ENCODE results near the gene KLHL22. TPM values are rescaled to one million over a fixed set of nuclear protein-coding genes. Genes with fewer than 3 reads are reported as not detected.
A peak's percentile ranks its signal among the peaks of the same experiment; 100 is the strongest.
"Not testable (repeated sequence)": the region's sequence is repeated elsewhere in the genome, so short reads cannot be mapped to it uniquely, and the experiment has no call there.

KLHL22 gene
- total RNA-seq (10 to 100 TPM; 19.1 to 29.9 TPM), polyA plus RNA-seq (10 to 100 TPM in 1 of 2 donors, 1 to 10 TPM in 1; 5.3 to 21.7 TPM)
- long read RNA-seq, donor 1, transcript KLHL22-201 (7 exons, 2,616 nt) = major isoform, 15 of 51 reads
- long read RNA-seq, donor 1, partial matches to known transcripts = 28 of 51 reads
- long read RNA-seq, donor 1, other reads (novel, unspliced or antisense) = 8 of 51 reads
- long read RNA-seq, donor 2, partial matches to known transcripts = 5 of 16 reads
- long read RNA-seq, donor 2, other reads (novel, unspliced or antisense) = 9 of 16 reads

- ATAC-seq (ENCODE audit: low FRiP score) (peak; percentile 36), DNase-seq (peak; percentile 60 to 85)
- H3K27ac ChIP-seq (ENCODE audit: low read depth in 1 of 2, low read length in 2 of 2) = peak within 1 kb of the TSS; percentile 90 to 95
- H3K4me3 ChIP-seq (ENCODE audit: low read length in 2 of 2) = peak within 1 kb of the TSS; percentile 61 to 85
- no peaks in the 10 kb centered on the region for H3K27me3 ChIP-seq (ENCODE audit: control insufficient read depth in 1 of 2, insufficient read depth in 2 of 2, low read length in 1 of 2)
- intact Hi-C loops (cut with DNase I) = no loop called here
- 1% methylated on average over 86 to 108 of the region's 108 CpGs for WGBS, 2 donors
- H3K36me3 ChIP-seq (ENCODE audit: control insufficient read depth in 1 of 2, insufficient read depth in 2 of 2, low read length in 1 of 2) = no peaks in the 10 kb centered on the region
- no peaks in the 10 kb centered on the region for H3K4me1 ChIP-seq (ENCODE audit: control insufficient read depth in 1 of 2, insufficient read depth in 2 of 2, low read length in 2 of 2)
- H3K9me3 ChIP-seq (ENCODE audit: control insufficient read depth, low read length) = no peaks in the 10 kb centered on the region
Measured at GRCh38 chr22:20494978-20495860, at the start of gene KLHL22. Gene KLHL22, minus strand, starts transcription at chr22:20495795. Its CDS starts 6,584 bp downstream, at chr22:20489211.

- WGBS, 2 donors = 81 to 89% methylated on average over 3 of the region's 3 CpGs
Measured at GRCh38 chr22:20545318-20545634, 49.7 kb upstream of the KLHL22 start.

GRCh38 chr22:20542736-20543135 lies 47.1 kb upstream of the KLHL22 start:
- DNase-seq (no peak), ATAC-seq (ENCODE audit: low FRiP score) (no peak)
- Histone ChIP-seq H3K4me3 (ENCODE audit: low read length in 2 of 2) (no peak overlapping the region), H3K27me3 (ENCODE audit: control insufficient read depth in 1 of 2, insufficient read depth in 2 of 2, low read length in 1 of 2) (no peaks in the 10 kb centered on the region), H3K36me3 (ENCODE audit: control insufficient read depth in 1 of 2, insufficient read depth in 2 of 2, low read length in 1 of 2) (no peaks in the 10 kb centered on the region), H3K9me3 (ENCODE audit: control insufficient read depth, low read length) (no peaks in the 10 kb centered on the region), H3K27ac (ENCODE audit: low read depth in 1 of 2, low read length in 2 of 2) (no peak overlapping the region), H3K4me1 (ENCODE audit: control insufficient read depth in 1 of 2, insufficient read depth in 2 of 2, low read length in 2 of 2) (no peaks in the 10 kb centered on the region)
- intact Hi-C loops (cut with DNase I) = no loop called here

More at GRCh38 chr22:20545318-20545634, 49.7 kb upstream of the KLHL22 start:
- H3K27ac ChIP-seq (ENCODE audit: low read depth in 1 of 2, low read length in 2 of 2); H3K4me1 ChIP-seq (ENCODE audit: control insufficient read depth in 1 of 2, insufficient read depth in 2 of 2, low read length in 2 of 2); H3K36me3 ChIP-seq (ENCODE audit: control insufficient read depth in 1 of 2, insufficient read depth in 2 of 2, low read length in 1 of 2); intact Hi-C loops (cut with DNase I); H3K4me3 ChIP-seq (ENCODE audit: low read length in 2 of 2); DNase-seq; ATAC-seq (ENCODE audit: low FRiP score); H3K27me3 ChIP-seq (ENCODE audit: control insufficient read depth in 1 of 2, insufficient read depth in 2 of 2, low read length in 1 of 2); H3K9me3 ChIP-seq (ENCODE audit: control insufficient read depth, low read length): not testable (repeated sequence)

- ATAC-seq (ENCODE audit: low FRiP score) (no peak), DNase-seq (no peak)
- H3K27ac ChIP-seq (ENCODE audit: low read depth in 1 of 2, low read length in 2 of 2) = no peak overlapping the region
- intact Hi-C loops (cut with DNase I) = no loop called here
- no peaks in the 10 kb centered on the region for H3K9me3 ChIP-seq (ENCODE audit: control insufficient read depth, low read length)
- no peaks in the 10 kb centered on the region for H3K4me1 ChIP-seq (ENCODE audit: control insufficient read depth in 1 of 2, insufficient read depth in 2 of 2, low read length in 2 of 2)
- no peaks in the 10 kb centered on the region for H3K27me3 ChIP-seq (ENCODE audit: control insufficient read depth in 1 of 2, insufficient read depth in 2 of 2, low read length in 1 of 2)
- H3K36me3 ChIP-seq (ENCODE audit: control insufficient read depth in 1 of 2, insufficient read depth in 2 of 2, low read length in 1 of 2) = no peaks in the 10 kb centered on the region
- WGBS, 2 donors = 95% methylated on average over 3 of the region's 3 CpGs
- H3K4me3 ChIP-seq (ENCODE audit: low read length in 2 of 2) = no peak overlapping the region
Measured at GRCh38 chr22:20542055-20542454, 46.5 kb upstream of the KLHL22 start.

- intact Hi-C loops (cut with DNase I); H3K27me3 ChIP-seq (ENCODE audit: control insufficient read depth in 1 of 2, insufficient read depth in 2 of 2, low read length in 1 of 2); H3K27ac ChIP-seq (ENCODE audit: low read depth in 1 of 2, low read length in 2 of 2); H3K9me3 ChIP-seq (ENCODE audit: control insufficient read depth, low read length); H3K4me1 ChIP-seq (ENCODE audit: control insufficient read depth in 1 of 2, insufficient read depth in 2 of 2, low read length in 2 of 2); H3K4me3 ChIP-seq (ENCODE audit: low read length in 2 of 2); H3K36me3 ChIP-seq (ENCODE audit: control insufficient read depth in 1 of 2, insufficient read depth in 2 of 2, low read length in 1 of 2); ATAC-seq (ENCODE audit: low FRiP score): not testable (repeated sequence)
- 97 to 98% methylated on average over 8 of the region's 8 CpGs for WGBS, 2 donors
- DNase-seq = peak in 1 of 2 donors; percentile 21
Measured at GRCh38 chr22:20538875-20539274, 43.3 kb upstream of the KLHL22 start.

GRCh38 chr22:20537983-20538382 lies 42.4 kb upstream of the KLHL22 start:
- Histone ChIP-seq H3K27ac (ENCODE audit: low read depth in 1 of 2, low read length in 2 of 2) (no peak overlapping the region), H3K9me3 (ENCODE audit: control insufficient read depth, low read length) (no peaks in the 10 kb centered on the region), H3K4me1 (ENCODE audit: control insufficient read depth in 1 of 2, insufficient read depth in 2 of 2, low read length in 2 of 2) (no peaks in the 10 kb centered on the region), H3K27me3 (ENCODE audit: control insufficient read depth in 1 of 2, insufficient read depth in 2 of 2, low read length in 1 of 2) (no peaks in the 10 kb centered on the region), H3K4me3 (ENCODE audit: low read length in 2 of 2) (no peak overlapping the region), H3K36me3 (ENCODE audit: control insufficient read depth in 1 of 2, insufficient read depth in 2 of 2, low read length in 1 of 2) (no peaks in the 10 kb centered on the region)
- 91 to 94% methylated on average over 7 of the region's 7 CpGs for WGBS, 2 donors
- DNase-seq = no peak
- intact Hi-C loops (cut with DNase I) = no loop called here
- ATAC-seq (ENCODE audit: low FRiP score) = no peak

GRCh38 chr22:20537325-20537756 lies 41.7 kb upstream of the KLHL22 start:
- ATAC-seq (ENCODE audit: low FRiP score) (no peak), DNase-seq (no peak)
- H3K27me3 ChIP-seq (ENCODE audit: control insufficient read depth in 1 of 2, insufficient read depth in 2 of 2, low read length in 1 of 2) = no peaks in the 10 kb centered on the region
- H3K9me3 ChIP-seq (ENCODE audit: control insufficient read depth, low read length) = no peaks in the 10 kb centered on the region
- H3K4me3 ChIP-seq (ENCODE audit: low read length in 2 of 2) = no peak overlapping the region
- H3K27ac ChIP-seq (ENCODE audit: low read depth in 1 of 2, low read length in 2 of 2) = no peak overlapping the region
- intact Hi-C loops (cut with DNase I) = no loop called here
- no peaks in the 10 kb centered on the region for H3K4me1 ChIP-seq (ENCODE audit: control insufficient read depth in 1 of 2, insufficient read depth in 2 of 2, low read length in 2 of 2)
- no peaks in the 10 kb centered on the region for H3K36me3 ChIP-seq (ENCODE audit: control insufficient read depth in 1 of 2, insufficient read depth in 2 of 2, low read length in 1 of 2)
- WGBS, 2 donors = 93 to 95% methylated on average over 3 of the region's 3 CpGs

GRCh38 chr22:20536590-20537324 lies 41.2 kb upstream of the KLHL22 start:
- Histone ChIP-seq H3K36me3 (ENCODE audit: control insufficient read depth in 1 of 2, insufficient read depth in 2 of 2, low read length in 1 of 2) (no peaks in the 10 kb centered on the region), H3K27me3 (ENCODE audit: control insufficient read depth in 1 of 2, insufficient read depth in 2 of 2, low read length in 1 of 2) (no peaks in the 10 kb centered on the region), H3K4me1 (ENCODE audit: control insufficient read depth in 1 of 2, insufficient read depth in 2 of 2, low read length in 2 of 2) (no peaks in the 10 kb centered on the region), H3K4me3 (ENCODE audit: low read length in 2 of 2) (no peak overlapping the region), H3K9me3 (ENCODE audit: control insufficient read depth, low read length) (no peaks in the 10 kb centered on the region), H3K27ac (ENCODE audit: low read depth in 1 of 2, low read length in 2 of 2) (no peak overlapping the region)
- no peak for DNase-seq
- intact Hi-C loops (cut with DNase I) = no loop called here
- WGBS, 2 donors = 79 to 81% methylated on average over 12 of the region's 12 CpGs
- no peak for ATAC-seq (ENCODE audit: low FRiP score)

Data from aorta (tissue), 5 donors.